AG10803 (cell line): ENCODE measurements around the gene NOS1AP.
"Not testable (repeated sequence)": the region's sequence is repeated elsewhere in the genome, so short reads cannot be mapped to it uniquely, and the experiment has no call there.

Experiments
- DNase-seq: peaks from one replicate; pipeline ENCODE4 v3.0.0; 2010; ENCODE audit warnings: low read depth
- H3K4me3 ChIP-seq: 2 replicates; pipeline ENCODE4 v1.5.1; 2011; ENCODE audit warnings: mild to moderate bottlenecking, low read length, control low read depth
- TF ChIP-seq, protein P1 (sequence below): conservative IDR thresholded peaks from 2 replicates; pipeline ENCODE4 v1.5.1; 2011; ENCODE audit warnings: mild to moderate bottlenecking, low read length, control low read depth, inconsistent platforms

The NOS1AP gene

GRCh38 chr1:162197041-162197531 is 127.6 kb downstream of the NOS1AP start:
- H3K4me3 ChIP-seq, result no peak overlapping the region
- no peak for DNase-seq
- TF ChIP-seq, protein P1, sequence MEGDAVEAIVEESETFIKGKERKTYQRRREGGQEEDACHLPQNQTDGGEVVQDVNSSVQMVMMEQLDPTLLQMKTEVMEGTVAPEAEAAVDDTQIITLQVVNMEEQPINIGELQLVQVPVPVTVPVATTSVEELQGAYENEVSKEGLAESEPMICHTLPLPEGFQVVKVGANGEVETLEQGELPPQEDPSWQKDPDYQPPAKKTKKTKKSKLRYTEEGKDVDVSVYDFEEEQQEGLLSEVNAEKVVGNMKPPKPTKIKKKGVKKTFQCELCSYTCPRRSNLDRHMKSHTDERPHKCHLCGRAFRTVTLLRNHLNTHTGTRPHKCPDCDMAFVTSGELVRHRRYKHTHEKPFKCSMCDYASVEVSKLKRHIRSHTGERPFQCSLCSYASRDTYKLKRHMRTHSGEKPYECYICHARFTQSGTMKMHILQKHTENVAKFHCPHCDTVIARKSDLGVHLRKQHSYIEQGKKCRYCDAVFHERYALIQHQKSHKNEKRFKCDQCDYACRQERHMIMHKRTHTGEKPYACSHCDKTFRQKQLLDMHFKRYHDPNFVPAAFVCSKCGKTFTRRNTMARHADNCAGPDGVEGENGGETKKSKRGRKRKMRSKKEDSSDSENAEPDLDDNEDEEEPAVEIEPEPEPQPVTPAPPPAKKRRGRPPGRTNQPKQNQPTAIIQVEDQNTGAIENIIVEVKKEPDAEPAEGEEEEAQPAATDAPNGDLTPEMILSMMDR, result no peak

- no peak overlapping the region for H3K4me3 ChIP-seq
- DNase-seq, result no peak
- TF ChIP-seq, protein P1, result no peak
Measured at GRCh38 chr1:162197615-162198421, 128.3 kb downstream of the NOS1AP start.

DNA sequence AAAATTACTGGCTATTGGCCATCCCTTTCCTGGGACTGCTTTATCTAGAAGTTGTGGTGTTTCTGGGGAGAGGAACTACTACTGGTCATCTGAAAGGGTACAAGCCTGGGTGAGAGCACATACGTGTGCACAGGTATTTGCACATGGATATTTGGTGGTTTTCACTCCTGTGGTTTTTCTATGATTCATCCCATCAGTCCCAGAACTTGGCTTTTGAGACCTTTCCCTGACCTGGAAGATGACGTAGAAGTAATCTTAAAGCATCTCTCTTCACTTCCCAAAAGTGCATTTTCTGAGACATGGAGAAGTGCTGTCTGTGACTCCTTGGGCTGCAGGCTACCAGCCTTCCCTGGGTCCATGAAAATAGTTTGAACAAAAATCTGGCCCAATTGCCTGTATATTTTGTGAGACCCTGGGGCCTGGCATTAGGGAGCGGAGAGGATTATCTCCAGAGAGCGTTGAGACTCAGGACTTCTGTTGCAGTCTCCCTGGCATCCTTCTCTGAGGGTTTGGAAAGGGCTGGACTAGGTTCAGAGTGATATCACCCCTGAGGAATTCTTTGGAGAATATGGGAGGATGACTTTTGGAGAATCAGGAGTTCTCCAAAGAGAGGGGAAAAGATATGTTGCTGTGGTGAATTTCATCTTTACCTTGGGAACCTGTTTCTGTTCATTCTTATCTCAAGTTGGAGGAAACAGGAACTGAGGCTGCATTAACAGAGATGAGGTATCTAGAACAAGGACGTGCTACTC is 130.8 kb downstream of the NOS1AP start:
- TF ChIP-seq, protein P1, result no peak
- H3K4me3 ChIP-seq, result no peak overlapping the region
- DNase-seq, result no peak

- not testable (repeated sequence) for DNase-seq, H3K4me3 ChIP-seq
Measured at GRCh38 chr1:162201062-162201461, 131.6 kb downstream of the NOS1AP start.

- no peak overlapping the region for H3K4me3 ChIP-seq
- no peak for DNase-seq
- TF ChIP-seq, protein P1, result no peak
Measured at GRCh38 chr1:162204129-162204822, 134.8 kb downstream of the NOS1AP start.

- no peak for DNase-seq
- no peak overlapping the region for H3K4me3 ChIP-seq
- TF ChIP-seq, protein P1, result no peak
Measured at GRCh38 chr1:162204823-162205155, 135.3 kb downstream of the NOS1AP start.

DNA sequence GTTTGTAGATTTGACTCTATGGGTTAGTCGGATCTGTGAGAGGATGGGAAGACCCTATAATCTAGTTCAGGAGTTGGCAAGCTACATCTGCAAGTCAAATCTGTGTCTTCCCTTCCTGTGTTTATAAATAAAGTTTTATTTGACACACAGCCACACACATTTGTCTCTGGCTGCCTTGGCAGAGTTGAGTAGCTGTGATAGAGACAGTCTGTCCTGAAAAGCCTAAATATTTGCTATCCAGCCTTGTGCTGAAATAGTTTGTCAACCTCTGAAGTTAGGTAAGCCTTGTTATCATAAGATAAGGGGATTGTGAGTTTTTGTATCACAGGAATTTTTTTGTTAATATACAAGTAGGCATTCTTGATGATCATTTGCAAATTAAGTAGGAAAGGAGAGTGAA is 136.8 kb downstream of the NOS1AP start:
- H3K4me3 ChIP-seq, result no peak overlapping the region
- no peak for DNase-seq
- TF ChIP-seq, protein P1, result no peak
